Testis (tissue), 3 donors: ENCODE results near the gene SLC9A9. TPM values are rescaled to one million over a fixed set of nuclear protein-coding genes. Genes with fewer than 3 reads are reported as not detected.

ENCODE experiments used
- DNase-seq: peaks from one replicate; pipeline ENCODE4 v3.0.0-alpha.2; 2019
- H3K27ac ChIP-seq, 2 donors: fragments of 200-600 bp; sonication (generic); one replicate each; pipeline ENCODE4 v1.5.1; 2019
- H3K27me3 ChIP-seq: fragments of 200-600 bp; sonication (generic); one replicate; pipeline ENCODE4 v1.5.1; 2019
- H3K36me3 ChIP-seq: fragments of 200-600 bp; sonication (generic); one replicate; pipeline ENCODE4 v1.5.1; 2017; ENCODE audit warnings: low read depth; ENCODE audit errors: missing control alignments
- H3K4me1 ChIP-seq: fragments of 200-600 bp; sonication (generic); one replicate; pipeline ENCODE4 v1.5.1; 2019
- H3K4me3 ChIP-seq, 2 donors: fragments of 200-600 bp; sonication (generic); one replicate each; pipeline ENCODE4 v1.5.1; 2017 to 2019
- H3K9me3 ChIP-seq: fragments of 200-600 bp; sonication (generic); one replicate; pipeline ENCODE4 v1.5.1; 2017
- POLR2A ChIP-seq: fragments of 450-650 bp; IDR thresholded peaks from one replicate; pipeline ENCODE4 v1.6.1; 2017; ENCODE audit warnings: antibody characterized with exemption, mild to moderate bottlenecking, moderate library complexity
- WGBS, 2 donors: methylation state at CpG; one replicate each; pipeline ENCODE4 v1.1.5; 2018; 5-methylcytosine and 5-hydroxymethylcytosine counted together
- intact Hi-C: fragments of 100-400 bp; cut with DNase I; formaldehyde crosslinking; loops from one replicate; pipeline ENCODE4 v1.15.1; 2023; ENCODE audit warnings: low total_unique reads
- polyA plus RNA-seq: library from polyadenylated mRNA; stranded (reverse); fragments of 350-450 nt; fragmentation: Illumina TruSeq; extraction: RNeasy Lipid Tissue Mini Kit (QIAGEN cat#74804); gene quantifications from one replicate; pipeline ENCODE4 v1.2.3, GENCODE V29; 2014; ENCODE audit warnings: low read depth, low replicate concordance; ENCODE audit not compliant: insufficient read depth
- total RNA-seq, 2 donors: library from RNA; depleted of rRNA; stranded (reverse); fragments of >200 nt; gene quantifications; one replicate each; pipeline ENCODE4 v1.2.3, GENCODE V29; 2016
- TF ChIP-seq, protein P1 (sequence below), 3 experiments: fragments of 450-650 bp in 2 of 3; fragments of 200-600 bp in 1 of 3; sonication (generic) in 1 of 3; IDR thresholded peaks; one replicate each; pipeline ENCODE4 v1.5.1; 2016 to 2019; ENCODE audit warnings: antibody characterized with exemption in 3 of 3, mild to moderate bottlenecking in 2 of 3, moderate library complexity in 1 of 3

The SLC9A9 gene
- total and polyA plus RNA-seq, 3 donors from 2014 or later: 2.7 to 6.6 (median 4.3) TPM

DNA sequence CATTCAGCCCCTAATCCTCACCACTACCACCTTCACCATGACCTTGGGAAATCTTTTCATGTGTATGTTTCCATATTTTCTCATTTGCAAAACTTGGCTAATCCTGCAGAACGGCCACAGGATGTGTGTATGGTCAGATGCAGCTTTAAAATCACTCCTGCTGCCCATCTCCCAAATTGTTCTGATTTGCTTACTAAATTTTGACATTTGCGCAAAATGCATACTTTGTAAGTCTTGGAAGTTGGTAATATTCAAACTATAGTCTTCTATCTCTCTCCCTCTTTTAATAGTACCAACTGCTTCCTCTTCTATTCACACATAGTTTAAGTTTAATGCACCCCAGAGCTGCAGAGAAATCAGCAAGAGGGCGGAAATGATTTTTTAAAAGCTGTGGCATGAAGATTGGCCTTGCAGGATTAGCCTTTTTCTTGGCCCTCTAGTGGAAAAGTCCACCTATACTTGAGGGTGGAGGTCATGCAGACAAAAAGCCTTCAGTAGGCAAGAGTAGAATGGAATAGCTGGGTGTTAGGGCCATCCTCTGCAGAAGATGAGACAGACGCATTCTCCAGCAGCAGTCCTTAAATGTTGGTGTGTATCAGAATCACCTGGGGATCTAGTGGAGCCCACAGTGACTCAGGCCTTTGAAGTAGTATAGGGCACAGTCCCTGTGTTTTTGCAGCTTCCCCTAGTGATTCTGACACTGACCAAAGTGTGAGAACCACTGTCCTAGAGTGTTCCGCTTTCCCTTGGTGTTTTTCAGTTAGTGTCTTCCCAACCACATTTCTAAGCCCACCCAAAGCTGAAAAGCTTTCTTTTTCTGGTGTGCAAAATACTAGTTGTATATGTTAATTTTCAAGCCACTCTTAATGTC is 547.0 kb downstream of the SLC9A9 start:
- H3K36me3 ChIP-seq: no peaks in the 10 kb centered on the region
- no peak overlapping the region for H3K27ac ChIP-seq
- H3K4me3 ChIP-seq: no peak overlapping the region
- no peak for DNase-seq
- no peaks in the 10 kb centered on the region for H3K27me3 ChIP-seq
- no peak for TF ChIP-seq POLR2A
- TF ChIP-seq, protein P1, sequence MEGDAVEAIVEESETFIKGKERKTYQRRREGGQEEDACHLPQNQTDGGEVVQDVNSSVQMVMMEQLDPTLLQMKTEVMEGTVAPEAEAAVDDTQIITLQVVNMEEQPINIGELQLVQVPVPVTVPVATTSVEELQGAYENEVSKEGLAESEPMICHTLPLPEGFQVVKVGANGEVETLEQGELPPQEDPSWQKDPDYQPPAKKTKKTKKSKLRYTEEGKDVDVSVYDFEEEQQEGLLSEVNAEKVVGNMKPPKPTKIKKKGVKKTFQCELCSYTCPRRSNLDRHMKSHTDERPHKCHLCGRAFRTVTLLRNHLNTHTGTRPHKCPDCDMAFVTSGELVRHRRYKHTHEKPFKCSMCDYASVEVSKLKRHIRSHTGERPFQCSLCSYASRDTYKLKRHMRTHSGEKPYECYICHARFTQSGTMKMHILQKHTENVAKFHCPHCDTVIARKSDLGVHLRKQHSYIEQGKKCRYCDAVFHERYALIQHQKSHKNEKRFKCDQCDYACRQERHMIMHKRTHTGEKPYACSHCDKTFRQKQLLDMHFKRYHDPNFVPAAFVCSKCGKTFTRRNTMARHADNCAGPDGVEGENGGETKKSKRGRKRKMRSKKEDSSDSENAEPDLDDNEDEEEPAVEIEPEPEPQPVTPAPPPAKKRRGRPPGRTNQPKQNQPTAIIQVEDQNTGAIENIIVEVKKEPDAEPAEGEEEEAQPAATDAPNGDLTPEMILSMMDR (IDR thresholded peaks at IDR 0.05): no peak
- 78 to 82% methylated on average over 5 of the region's 5 CpGs for WGBS, 2 donors
- no peaks in the 10 kb centered on the region for H3K9me3 ChIP-seq
- no peaks in the 10 kb centered on the region for H3K4me1 ChIP-seq
- intact Hi-C loops: no loop called here

DNA sequence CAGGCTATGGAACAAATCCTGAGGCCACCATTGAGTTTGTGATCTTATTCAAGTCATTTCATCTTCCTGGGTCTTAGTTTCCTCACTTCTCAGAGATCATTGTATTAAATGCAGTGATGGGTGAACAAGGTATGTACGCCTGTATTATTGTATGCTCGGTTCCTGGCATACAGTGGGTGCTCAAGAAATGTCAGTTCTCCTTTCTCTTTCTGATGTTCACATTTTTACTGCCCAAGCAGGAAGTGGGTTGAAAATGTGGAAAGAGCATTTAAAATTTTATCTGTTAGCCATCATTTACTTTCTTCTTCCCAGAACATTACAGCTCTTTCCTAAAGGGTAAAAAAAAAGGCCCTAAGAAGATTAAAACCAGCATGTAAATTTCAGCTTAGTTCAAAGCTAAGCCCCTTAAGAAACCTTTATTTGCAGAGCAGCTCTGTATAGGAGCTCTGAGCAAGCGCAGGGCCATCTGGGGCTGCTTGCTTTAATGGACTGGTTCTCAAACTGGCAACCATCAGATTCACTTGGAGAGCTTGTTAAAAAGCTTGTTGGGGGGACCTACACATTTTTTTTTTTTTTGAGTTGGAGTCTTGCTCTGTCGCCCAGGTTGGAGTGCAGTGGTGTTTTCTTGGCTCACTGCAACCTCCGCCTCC is 549.3 kb downstream of the SLC9A9 start:
- Histone ChIP-seq H3K27me3 (no peaks in the 10 kb centered on the region), H3K9me3 (no peaks in the 10 kb centered on the region), H3K36me3 (no peaks in the 10 kb centered on the region), H3K27ac (no peak overlapping the region), H3K4me3 (no peak overlapping the region), H3K4me1 (no peaks in the 10 kb centered on the region)
- intact Hi-C loops: no loop called here
- WGBS, 2 donors: 96 to 97% methylated on average over 5 of the region's 5 CpGs
- no peak for DNase-seq
- TF ChIP-seq POLR2A: no peak
- TF ChIP-seq, protein P1 (IDR thresholded peaks at IDR 0.05): no peak

GRCh38 chr3:143298380-143298779 is 549.9 kb downstream of the SLC9A9 start:
- no peaks in the 10 kb centered on the region for H3K36me3 ChIP-seq
- H3K4me3 ChIP-seq: no peak overlapping the region
- H3K4me1 ChIP-seq: no peaks in the 10 kb centered on the region
- no peak for DNase-seq
- H3K27ac ChIP-seq: no peak overlapping the region
- intact Hi-C loops: no loop called here
- no peaks in the 10 kb centered on the region for H3K9me3 ChIP-seq
- TF ChIP-seq POLR2A: no peak
- TF ChIP-seq, protein P1 (IDR thresholded peaks at IDR 0.05): no peak
- H3K27me3 ChIP-seq: no peaks in the 10 kb centered on the region

- no peak for DNase-seq
- Histone ChIP-seq H3K9me3 (no peaks in the 10 kb centered on the region), H3K36me3 (no peaks in the 10 kb centered on the region), H3K4me3 (no peak overlapping the region), H3K27me3 (no peaks in the 10 kb centered on the region), H3K4me1 (no peaks in the 10 kb centered on the region), H3K27ac (no peak overlapping the region)
- intact Hi-C loops: no loop called here
- 72% methylated on average over 4 of the region's 4 CpGs for WGBS, 2 donors
- TF ChIP-seq, protein P1 (IDR thresholded peaks at IDR 0.05): no peak
- TF ChIP-seq POLR2A: no peak
These were observed 552.8 kb downstream of the SLC9A9 start for GRCh38 chr3:143295201-143296080.
